Measurements from ENCODE around the gene NTSR1.

The NTSR1 gene

GRCh38 chr20:62771396-62772102 is 62.9 kb downstream of the NTSR1 start:
- DNase-seq (ENCODE audit: low spot score) = no peak

GRCh38 chr20:62772103-62772611 is 63.5 kb downstream of the NTSR1 start:
- no peak for DNase-seq (ENCODE audit: low spot score)

- DNase-seq (ENCODE audit: low spot score) = no peak
Measured at GRCh38 chr20:62772619-62772989, 64.0 kb downstream of the NTSR1 start.

GRCh38 chr20:62772990-62773844 is 64.6 kb downstream of the NTSR1 start:
- no peak for DNase-seq (ENCODE audit: low spot score)

- peak; percentile 85 for DNase-seq (ENCODE audit: low spot score)
Measured at GRCh38 chr20:62773845-62774714, 65.4 kb downstream of the NTSR1 start.

- DNase-seq (ENCODE audit: low spot score) = no peak
Measured at GRCh38 chr20:62774762-62775161, 66.1 kb downstream of the NTSR1 start.

- no peak for DNase-seq (ENCODE audit: low spot score)
Measured at GRCh38 chr20:62775206-62775605, 66.6 kb downstream of the NTSR1 start.

- no peak for DNase-seq (ENCODE audit: low spot score)
Measured at GRCh38 chr20:62776035-62776691, 67.5 kb downstream of the NTSR1 start.

- DNase-seq (ENCODE audit: low spot score) = peak; percentile 75
Measured at GRCh38 chr20:62776692-62777527, 68.3 kb downstream of the NTSR1 start.

GRCh38 chr20:62777528-62777830 is 68.8 kb downstream of the NTSR1 start:
- no peak for DNase-seq (ENCODE audit: low spot score)

GRCh38 chr20:62778058-62778457 is 69.4 kb downstream of the NTSR1 start:
- DNase-seq (ENCODE audit: low spot score) = no peak

GRCh38 chr20:62778601-62779416 is 70.2 kb downstream of the NTSR1 start:
- no peak for DNase-seq (ENCODE audit: low spot score)

GRCh38 chr20:62779417-62779685 is 70.7 kb downstream of the NTSR1 start:
- no peak for DNase-seq (ENCODE audit: low spot score)

GRCh38 chr20:62780204-62780603 is 71.6 kb downstream of the NTSR1 start:
- peak; percentile 84 for DNase-seq (ENCODE audit: low spot score)

GRCh38 chr20:62780696-62781095 is 72.1 kb downstream of the NTSR1 start:
- peak; percentile 63 for DNase-seq (ENCODE audit: low spot score)

- DNase-seq (ENCODE audit: low spot score) = peak; percentile 69
Measured at GRCh38 chr20:62782149-62782892, 73.7 kb downstream of the NTSR1 start.

- DNase-seq (ENCODE audit: low spot score) = no peak
Measured at GRCh38 chr20:62782893-62783278, 74.2 kb downstream of the NTSR1 start.

- DNase-seq (ENCODE audit: low spot score) = no peak
Measured at GRCh38 chr20:62784497-62784896, 75.9 kb downstream of the NTSR1 start.

GRCh38 chr20:62785393-62785792 is 76.8 kb downstream of the NTSR1 start:
- no peak for DNase-seq (ENCODE audit: low spot score)

- DNase-seq (ENCODE audit: low spot score) = no peak
Measured at GRCh38 chr20:62786157-62786556, 77.5 kb downstream of the NTSR1 start.
